GM12873 (cell line): ENCODE data around the gene ZMIZ1.

ENCODE experiments used
- CTCF ChIP-seq: IDR thresholded peaks from 2 replicates; pipeline ENCODE4 v1.5.1; 2012; ENCODE audit warnings: low read depth, mild to moderate bottlenecking, moderate library complexity, low read length, control low read depth; ENCODE audit not compliant: insufficient read depth; ENCODE audit errors: missing control alignments

Gene ZMIZ1

GRCh38 chr10:79101560-79102497 lies 33.1 kb downstream of the ZMIZ1 start:
- TF ChIP-seq CTCF: no peak

- no peak for TF ChIP-seq CTCF
Observed at GRCh38 chr10:79102498-79102874, 33.7 kb downstream of the ZMIZ1 start.

DNA sequence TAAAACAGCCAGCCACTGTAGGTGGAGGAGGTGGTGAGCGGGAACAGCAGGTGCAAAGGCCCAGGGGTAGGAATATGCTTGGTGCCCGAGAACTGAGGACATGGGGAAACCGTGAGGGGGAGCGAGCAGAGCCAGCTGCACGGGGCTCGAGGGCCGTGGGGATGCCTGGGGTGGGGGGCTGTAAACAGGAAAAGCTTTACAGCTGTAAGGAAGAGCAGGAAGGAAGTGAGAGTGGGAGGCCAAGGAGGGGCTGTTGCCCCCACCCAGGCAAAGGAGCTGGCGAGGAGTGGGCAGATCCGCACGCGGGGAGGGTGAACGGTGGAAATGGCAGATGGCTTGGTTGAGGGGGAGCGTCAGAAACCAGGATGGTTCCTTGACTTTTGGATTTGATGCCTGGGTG lies 34.4 kb downstream of the ZMIZ1 start:
- no peak for TF ChIP-seq CTCF

- TF ChIP-seq CTCF: no peak
Observed at GRCh38 chr10:79103585-79103984, 34.8 kb downstream of the ZMIZ1 start.

DNA sequence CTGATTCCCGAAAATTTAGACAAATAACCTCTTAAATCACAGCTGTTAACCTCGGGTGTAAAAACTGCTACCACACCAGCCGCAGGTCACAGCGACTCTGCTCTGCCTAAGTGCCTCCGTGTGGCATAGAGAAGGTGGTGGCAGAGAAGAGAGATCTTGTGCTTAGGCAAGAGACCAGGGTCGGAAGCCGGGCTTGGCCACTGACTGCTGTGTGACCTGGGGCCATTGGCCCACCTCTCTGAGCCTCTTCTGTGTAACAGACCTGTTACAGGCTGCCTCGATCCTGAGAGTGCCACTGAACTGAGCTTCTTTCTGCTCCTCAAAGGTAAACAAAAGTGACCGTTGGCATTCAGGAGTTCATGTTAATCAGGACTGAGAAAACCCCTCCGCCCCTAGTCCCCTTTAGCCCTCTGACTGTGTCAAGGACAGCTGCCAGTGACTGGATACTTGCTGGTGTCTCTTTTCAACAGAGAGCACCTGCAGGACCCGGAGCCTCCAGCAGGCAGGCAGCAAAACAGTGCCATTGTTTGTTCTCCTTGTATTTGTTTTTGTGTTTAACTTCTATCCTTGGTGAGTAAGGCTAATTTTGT lies 36.5 kb downstream of the ZMIZ1 start:
- no peak for TF ChIP-seq CTCF

DNA sequence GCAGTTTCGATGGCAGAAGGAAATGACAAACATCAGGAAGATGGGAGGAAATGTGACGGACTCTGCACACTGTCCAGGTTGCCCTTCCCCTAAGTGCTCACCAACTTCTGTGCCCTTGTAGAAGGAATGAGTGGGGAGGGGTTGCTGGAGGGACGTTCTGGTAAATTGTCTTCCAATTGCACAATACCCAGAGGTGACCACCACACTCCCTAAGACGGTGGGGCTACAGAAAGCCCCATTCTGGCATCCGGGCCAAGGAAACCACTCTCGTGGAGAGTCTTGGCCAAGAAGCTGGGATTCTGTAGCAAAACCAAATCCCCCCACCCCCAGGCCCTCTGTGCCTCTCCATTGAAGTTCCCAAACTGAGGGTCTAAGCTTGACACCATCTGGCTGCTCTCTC lies 37.1 kb downstream of the ZMIZ1 start:
- no peak for TF ChIP-seq CTCF

- TF ChIP-seq CTCF: no peak
Observed at GRCh38 chr10:79106256-79107050, 37.7 kb downstream of the ZMIZ1 start.
